Skin epidermis (tissue), 12 donors: ENCODE results near the gene ZG16.
A peak's percentile ranks its signal among the peaks of the same experiment; 100 is the strongest.
"Not testable (repeated sequence)": the region's sequence is repeated elsewhere in the genome, so short reads cannot be mapped to it uniquely, and the experiment has no call there.

Source experiments
- H3K27ac ChIP-seq, 21 experiments: fragments of 200-600 bp; sonication (generic) in 11 of 21; one replicate each; pipeline ENCODE4 v1.5.0; 2020; ENCODE audit warnings: mild to moderate bottlenecking in 3 of 21, inconsistent platforms in 2 of 21, moderate library complexity in 2 of 21
- H3K4me3 ChIP-seq, 7 experiments: fragments of 200-600 bp; sonication (generic) in 2 of 7; one replicate each; pipeline ENCODE4 v1.5.0; 2020; ENCODE audit warnings: inconsistent platforms in 2 of 7, mild to moderate bottlenecking in 2 of 7, moderate library complexity in 1 of 7

Gene ZG16

GRCh38 chr16:29779474-29779873 is 1.4 kb downstream of the ZG16 start:
- Histone ChIP-seq H3K4me3 (no peak overlapping the region), H3K27ac (no peak overlapping the region)

GRCh38 chr16:29783094-29783953 is 5.3 kb downstream of the ZG16 start:
- not testable (repeated sequence) for H3K27ac ChIP-seq, H3K4me3 ChIP-seq

GRCh38 chr16:29784157-29784556 is 6.1 kb downstream of the ZG16 start:
- Histone ChIP-seq H3K27ac (no peak overlapping the region), H3K4me3 (no peak overlapping the region)

GRCh38 chr16:29784901-29785500 is 6.9 kb downstream of the ZG16 start:
- peak overlapping the region in 4 of 21 experiments; percentile 19 to 58 (median 38) for H3K27ac ChIP-seq
- peak overlapping the region in 3 of 7 experiments; percentile 6 to 16 (median 7) for H3K4me3 ChIP-seq

GRCh38 chr16:29787155-29787554 is 9.1 kb downstream of the ZG16 start:
- H3K27ac ChIP-seq, H3K4me3 ChIP-seq: not testable (repeated sequence)

- Histone ChIP-seq H3K27ac (peak overlapping the region; percentile 23 to 99 (median 89)), H3K4me3 (peak overlapping the region; percentile 69 to 89 (median 82))
Observed at GRCh38 chr16:29789775-29790182, 11.7 kb downstream of the ZG16 start.

- Histone ChIP-seq H3K4me3 (peak within 1 kb of the TSS; percentile 69 to 89 (median 82)), H3K27ac (peak within 1 kb of the TSS; percentile 23 to 99 (median 90))
Observed at GRCh38 chr16:29790183-29790948, 12.3 kb downstream of the ZG16 start, which contains the start of gene KIF22. Gene KIF22, plus strand, starts transcription at chr16:29790751. Its CDS starts 9 bp downstream, at chr16:29790760.

- Histone ChIP-seq H3K27ac (peak overlapping the region in 20 of 21 experiments; percentile 2 to 99 (median 81)), H3K4me3 (peak overlapping the region; percentile 69 to 89 (median 82))
Observed at GRCh38 chr16:29790949-29791844, 13.1 kb downstream of the ZG16 start.

- Histone ChIP-seq H3K27ac (peak overlapping the region in 2 of 21 experiments; percentile 95 to 99), H3K4me3 (peak overlapping the region in 6 of 7 experiments; percentile 71 to 89 (median 84))
Observed at GRCh38 chr16:29791845-29792807, 14.1 kb downstream of the ZG16 start.

- H3K4me3 ChIP-seq = not testable (repeated sequence)
- H3K27ac ChIP-seq = peak overlapping the region in 1 of 21 experiments; percentile 95
Observed at GRCh38 chr16:29793153-29793552, 15.1 kb downstream of the ZG16 start.

GRCh38 chr16:29794231-29794710 is 16.2 kb downstream of the ZG16 start:
- Histone ChIP-seq H3K4me3 (no peak overlapping the region), H3K27ac (no peak overlapping the region)

GRCh38 chr16:29802416-29802935 is 24.4 kb downstream of the ZG16 start:
- H3K4me3 ChIP-seq = no peak overlapping the region
- peak overlapping the region in 4 of 21 experiments; percentile 9 to 44 (median 28) for H3K27ac ChIP-seq

- no peak overlapping the region for H3K4me3 ChIP-seq
Observed at GRCh38 chr16:29804020-29804419, 26.0 kb downstream of the ZG16 start.

GRCh38 chr16:29804455-29805231 is 26.6 kb downstream of the ZG16 start:
- H3K27ac ChIP-seq = peak overlapping the region; percentile 49 to 100 (median 97)

More at GRCh38 chr16:29804020-29804419, 26.0 kb downstream of the ZG16 start:
- peak overlapping the region in 18 of 21 experiments; percentile 17 to 100 (median 96) for H3K27ac ChIP-seq

GRCh38 chr16:29805232-29806098 is 27.4 kb downstream of the ZG16 start:
- Histone ChIP-seq H3K27ac (peak overlapping the region; percentile 49 to 100 (median 97)), H3K4me3 (peak overlapping the region; percentile 47 to 88 (median 65))

More at GRCh38 chr16:29804455-29805231, 26.6 kb downstream of the ZG16 start:
- peak overlapping the region; percentile 47 to 88 (median 65) for H3K4me3 ChIP-seq
